Pancreas (tissue), 10 donors: Measurements from ENCODE around the gene AAK1. TPM values are rescaled to one million over a fixed set of nuclear protein-coding genes. Genes with fewer than 3 reads are reported as not detected.

Experiments
- ATAC-seq, 4 donors: fragments of 200-7000 bp; cut with Tn5 transposase; one replicate each; pipeline versions ENCODE4 v1.8.0 to v1.9.1; 2020; ENCODE audit warnings: mild to moderate bottlenecking in 4 of 4, moderate library complexity in 4 of 4
- DNase-seq, 6 donors: peaks; one replicate each; pipeline ENCODE4 v3.0.0-alpha.2; 2020
- FAIRE-seq: peaks from 2 replicates; lab custom pipeline; 2012; peaks lifted over from hg19 to GRCh38; lab: Jason Lieb, UNC
- H3K27ac ChIP-seq, 4 donors: fragments of 200-600 bp; sonication (generic); 1 replicate in 3 of 4; 2 replicates in 1 of 4; pipeline versions ENCODE4 v1.5.0 to v1.8.0; 2020
- H3K27me3 ChIP-seq, 4 donors: fragments of 200-600 bp; one replicate each; pipeline ENCODE4 v1.8.0; 2021
- H3K36me3 ChIP-seq, 3 donors: fragments of 200-600 bp; sonication (generic) in 1 of 3; one replicate each; pipeline versions ENCODE4 v1.5.0 to v1.8.0; 2020 to 2021
- H3K4me1 ChIP-seq, 3 donors: fragments of 200-600 bp; one replicate each; pipeline ENCODE4 v1.8.0; 2021
- H3K4me3 ChIP-seq, 4 donors: fragments of 200-600 bp; sonication (generic) in 2 of 4; one replicate each; pipeline versions ENCODE4 v1.5.0 to v1.8.0; 2020 to 2021
- H3K9me3 ChIP-seq, 4 donors: fragments of 200-600 bp; one replicate each; pipeline ENCODE4 v1.8.0; 2021
- WGBS, 2 donors: extraction: QIAGEN DNeasy Blood & Tissue Kit; methylation state at CpG; one replicate each; pipeline ENCODE4 v1.1.7; 2013; 5-methylcytosine and 5-hydroxymethylcytosine counted together
- intact Hi-C, 3 donors: fragments of 100-400 bp; cut with DNase I; formaldehyde crosslinking; loops; one replicate each; pipeline versions ENCODE4 v1.11.1 to v1.14.2; 2022
- polyA plus RNA-seq, 2 donors: library from polyadenylated mRNA; stranded (reverse); fragments of 200-250 nt; gene quantifications; one replicate each; pipeline ENCODE4 v1.2.3, GENCODE V29; 2013
- total RNA-seq, 6 donors: library from RNA; stranded (reverse); fragmentation: NEBNext Ultra II Directional in 4 of 6; extraction: Animal tissue kit (Norgen Biotek cat#: 25700) in 4 of 6; gene quantifications; one replicate each; pipeline versions ENCODE4 v1.2.1 to v1.2.4, GENCODE V29; 2021 to 2023
- TF ChIP-seq, protein P1 (sequence below), 4 donors: fragments of 200-600 bp; sonication (generic) in 3 of 4; IDR thresholded peaks; one replicate each; pipeline versions ENCODE4 v1.5.0 to v1.8.0; 2021; ENCODE audit warnings: antibody characterized with exemption in 4 of 4
- donor health status: healthy with polysubstance abuse.
- donor health status: DM: no; HTN: no; CAD: no; lungs with moderate emphysema.
- donor health status: DM: no; HTN: no; CAD: no.
- donor health status: control.
- donor health status: control.
- donor health status: Bipolar disorder and iron deficiency.
- donor health status: DM: yes; HTN: yes; CAD: no.
- donor health status: DM: no; HTN: no; CAD: no.
- donor health status: DM: no; HTN: no; CAD: no.
- donor health status: DM: yes; HTN: yes; CAD: no.

Gene AAK1
- total and polyA plus RNA-seq, 8 donors, result 20.6 to 45.1 (median 32.5) TPM

GRCh38 chr2:69436938-69437750 is 206.4 kb downstream of the AAK1 start, which contains the start of gene NFU1:
TSS of gene NFU1 (minus strand) at chr2:69437435. CDS start at chr2:69437422, 13 bp downstream.
- 0% methylated on average over 60 of the region's 60 CpGs for WGBS, 2 donors
- H3K4me1 ChIP-seq, result peaks cover 0 to 14% (median 3%) of the 10 kb centered on the region in 3 donors
- H3K36me3 ChIP-seq, result no peaks in the 10 kb centered on the region
- DNase-seq (peak; percentile 88 to 95 (median 90)), ATAC-seq (peak; percentile 91 to 97 (median 94)), FAIRE-seq (no peak)
- H3K4me3 ChIP-seq, result peak within 1 kb of the TSS; percentile 78 to 86 (median 82)
- H3K27me3 ChIP-seq, result no peaks in the 10 kb centered on the region
- TF ChIP-seq, protein P1, sequence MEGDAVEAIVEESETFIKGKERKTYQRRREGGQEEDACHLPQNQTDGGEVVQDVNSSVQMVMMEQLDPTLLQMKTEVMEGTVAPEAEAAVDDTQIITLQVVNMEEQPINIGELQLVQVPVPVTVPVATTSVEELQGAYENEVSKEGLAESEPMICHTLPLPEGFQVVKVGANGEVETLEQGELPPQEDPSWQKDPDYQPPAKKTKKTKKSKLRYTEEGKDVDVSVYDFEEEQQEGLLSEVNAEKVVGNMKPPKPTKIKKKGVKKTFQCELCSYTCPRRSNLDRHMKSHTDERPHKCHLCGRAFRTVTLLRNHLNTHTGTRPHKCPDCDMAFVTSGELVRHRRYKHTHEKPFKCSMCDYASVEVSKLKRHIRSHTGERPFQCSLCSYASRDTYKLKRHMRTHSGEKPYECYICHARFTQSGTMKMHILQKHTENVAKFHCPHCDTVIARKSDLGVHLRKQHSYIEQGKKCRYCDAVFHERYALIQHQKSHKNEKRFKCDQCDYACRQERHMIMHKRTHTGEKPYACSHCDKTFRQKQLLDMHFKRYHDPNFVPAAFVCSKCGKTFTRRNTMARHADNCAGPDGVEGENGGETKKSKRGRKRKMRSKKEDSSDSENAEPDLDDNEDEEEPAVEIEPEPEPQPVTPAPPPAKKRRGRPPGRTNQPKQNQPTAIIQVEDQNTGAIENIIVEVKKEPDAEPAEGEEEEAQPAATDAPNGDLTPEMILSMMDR (IDR thresholded peaks at IDR 0.05), result peak; percentile 39 to 63 (median 47)
- no peaks in the 10 kb centered on the region for H3K9me3 ChIP-seq
- intact Hi-C loops, result loop anchor here in 1 of 3 donors (10.0 kb wide), 1 partner anchor 52 kb away; the partner anchor contains the start of gene GFPT1
- peak within 1 kb of the TSS; percentile 87 to 99 (median 96) for H3K27ac ChIP-seq

DNA sequence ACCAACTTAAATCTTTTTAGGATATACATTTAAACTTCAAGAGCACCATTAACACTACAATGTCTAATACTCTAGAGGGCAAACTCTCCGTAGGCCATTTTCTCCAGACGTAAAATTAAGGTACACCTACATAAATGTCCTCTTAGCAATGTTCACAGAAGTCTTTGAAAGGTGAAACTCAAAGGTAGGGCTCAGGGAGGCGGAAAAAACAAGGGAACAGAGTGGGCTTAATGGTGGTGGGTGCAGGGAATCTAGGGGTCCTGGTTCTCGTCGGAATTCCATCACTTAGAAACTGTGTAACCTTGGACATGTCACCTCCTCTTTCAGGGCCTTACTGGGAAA is 207.0 kb downstream of the AAK1 start:
- DNase-seq, result no peak
- FAIRE-seq, result no peak
- peak overlapping the region; percentile 87 to 99 (median 96) for H3K27ac ChIP-seq
- TF ChIP-seq, protein P1 (IDR thresholded peaks at IDR 0.05), result no peak
- ATAC-seq, result peak in 3 of 4 donors; percentile 5 to 11 (median 8)
- H3K4me1 ChIP-seq, result peaks cover 0 to 14% (median 3%) of the 10 kb centered on the region in 3 donors
- no peaks in the 10 kb centered on the region for H3K27me3 ChIP-seq
- intact Hi-C loops, result loop anchor here in 1 of 3 donors (10.0 kb wide), 1 partner anchor 52 kb away; the partner anchor contains the start of gene GFPT1
- H3K36me3 ChIP-seq, result no peaks in the 10 kb centered on the region
- H3K4me3 ChIP-seq, result peak overlapping the region; percentile 78 to 86 (median 82)
- no peaks in the 10 kb centered on the region for H3K9me3 ChIP-seq
- WGBS, 2 donors, result 2% methylated on average over 5 of the region's 5 CpGs

DNA sequence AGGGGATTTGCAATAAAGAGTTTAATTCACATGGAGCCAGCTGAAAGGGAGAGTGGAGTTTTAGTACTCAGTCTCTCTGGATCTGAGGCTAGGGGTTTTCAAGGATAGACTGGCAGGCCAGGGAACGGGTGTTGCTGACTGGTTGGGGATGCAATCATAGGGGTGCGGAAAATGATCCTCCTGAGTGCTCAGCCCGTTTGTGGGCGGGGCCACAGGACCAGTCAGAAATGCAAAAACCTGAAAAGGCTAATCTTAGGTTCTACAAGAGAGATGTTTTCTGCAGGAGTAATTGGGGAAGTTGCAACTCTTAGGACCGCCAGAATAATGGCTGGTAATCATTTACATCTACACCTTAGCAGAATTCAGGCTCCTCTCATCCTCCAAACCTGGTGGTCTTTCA is 208.8 kb downstream of the AAK1 start:
- 82 to 83% methylated on average over 5 of the region's 5 CpGs for WGBS, 2 donors
- intact Hi-C loops, result loop anchor here in 1 of 3 donors (10.0 kb wide), 1 partner anchor 50 kb away; the partner anchor contains the start of gene GFPT1
- FAIRE-seq (no peak), ATAC-seq (no peak), DNase-seq (no peak)
- TF ChIP-seq, protein P1 (IDR thresholded peaks at IDR 0.05), result no peak
- Histone ChIP-seq H3K4me1 (peaks cover 0 to 14% (median 3%) of the 10 kb centered on the region in 3 donors), H3K4me3 (no peak overlapping the region), H3K36me3 (no peaks in the 10 kb centered on the region), H3K9me3 (no peaks in the 10 kb centered on the region), H3K27ac (no peak overlapping the region), H3K27me3 (no peaks in the 10 kb centered on the region)

- peak overlapping the region in 2 of 4 donors; percentile 5 to 20 for H3K27ac ChIP-seq
- TF ChIP-seq, protein P1 (IDR thresholded peaks at IDR 0.05), result no peak
- H3K4me3 ChIP-seq, result no peak overlapping the region
- 86 to 91% methylated on average over 6 of the region's 6 CpGs for WGBS, 2 donors
- no peak for FAIRE-seq
- DNase-seq, result no peak
- H3K9me3 ChIP-seq, result no peaks in the 10 kb centered on the region
- H3K4me1 ChIP-seq, result peaks cover 8 to 18% (median 12%) of the 10 kb centered on the region in 3 donors
- intact Hi-C loops, result loop anchor here in 1 of 3 donors (10.0 kb wide), 1 partner anchor 45 kb away; the partner anchor contains the start of gene GFPT1
- peaks cover 0 to 5% (median 0%) of the 10 kb centered on the region in 3 donors for H3K36me3 ChIP-seq
- no peaks in the 10 kb centered on the region for H3K27me3 ChIP-seq
- peak in 1 of 4 donors; percentile 10 for ATAC-seq
Observed at GRCh38 chr2:69429491-69430183, 213.9 kb downstream of the AAK1 start.
